WI38 (cell line): ENCODE measurements around the gene CBL.
"Not testable (repeated sequence)": the region's sequence is repeated elsewhere in the genome, so short reads cannot be mapped to it uniquely, and the experiment has no call there.

Experiments
- H3K4me3 ChIP-seq: 2 replicates; pipeline ENCODE4 v1.5.1; 2011; ENCODE audit warnings: low read depth, mild to moderate bottlenecking, control low read depth, low read length
- TF ChIP-seq, protein P1 (sequence below): IDR thresholded peaks from 2 replicates; pipeline ENCODE4 v1.5.1; 2012; ENCODE audit warnings: low read depth, mild to moderate bottlenecking, control low read depth, low read length

Gene CBL

DNA sequence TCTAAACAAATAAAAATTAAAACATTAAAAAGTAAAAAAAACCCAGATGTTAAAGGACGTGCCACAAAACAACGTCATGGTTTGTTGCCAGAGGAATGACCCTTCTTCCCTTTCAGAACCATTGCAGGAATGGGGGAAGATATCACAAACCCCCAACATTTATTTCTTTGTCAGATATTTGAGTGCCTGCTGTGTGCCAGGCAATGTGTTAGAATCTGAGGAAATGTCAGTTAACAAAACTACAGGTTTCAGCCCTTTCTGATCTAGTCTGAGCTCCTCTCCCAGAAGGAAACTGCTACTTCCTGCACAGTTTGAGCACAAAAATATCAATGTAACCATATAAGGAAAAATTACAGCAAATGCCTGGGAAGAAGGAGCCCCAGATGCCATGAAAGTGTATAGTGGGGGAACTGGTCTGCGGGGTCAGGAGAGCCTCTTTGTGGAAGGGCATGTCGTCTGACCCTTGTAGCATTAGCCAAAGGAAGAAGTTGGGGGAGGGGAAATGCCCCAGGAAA lies 27.9 kb upstream of the CBL start:
- H3K4me3 ChIP-seq, result no peak overlapping the region
- TF ChIP-seq, protein P1, sequence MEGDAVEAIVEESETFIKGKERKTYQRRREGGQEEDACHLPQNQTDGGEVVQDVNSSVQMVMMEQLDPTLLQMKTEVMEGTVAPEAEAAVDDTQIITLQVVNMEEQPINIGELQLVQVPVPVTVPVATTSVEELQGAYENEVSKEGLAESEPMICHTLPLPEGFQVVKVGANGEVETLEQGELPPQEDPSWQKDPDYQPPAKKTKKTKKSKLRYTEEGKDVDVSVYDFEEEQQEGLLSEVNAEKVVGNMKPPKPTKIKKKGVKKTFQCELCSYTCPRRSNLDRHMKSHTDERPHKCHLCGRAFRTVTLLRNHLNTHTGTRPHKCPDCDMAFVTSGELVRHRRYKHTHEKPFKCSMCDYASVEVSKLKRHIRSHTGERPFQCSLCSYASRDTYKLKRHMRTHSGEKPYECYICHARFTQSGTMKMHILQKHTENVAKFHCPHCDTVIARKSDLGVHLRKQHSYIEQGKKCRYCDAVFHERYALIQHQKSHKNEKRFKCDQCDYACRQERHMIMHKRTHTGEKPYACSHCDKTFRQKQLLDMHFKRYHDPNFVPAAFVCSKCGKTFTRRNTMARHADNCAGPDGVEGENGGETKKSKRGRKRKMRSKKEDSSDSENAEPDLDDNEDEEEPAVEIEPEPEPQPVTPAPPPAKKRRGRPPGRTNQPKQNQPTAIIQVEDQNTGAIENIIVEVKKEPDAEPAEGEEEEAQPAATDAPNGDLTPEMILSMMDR, result no peak

DNA sequence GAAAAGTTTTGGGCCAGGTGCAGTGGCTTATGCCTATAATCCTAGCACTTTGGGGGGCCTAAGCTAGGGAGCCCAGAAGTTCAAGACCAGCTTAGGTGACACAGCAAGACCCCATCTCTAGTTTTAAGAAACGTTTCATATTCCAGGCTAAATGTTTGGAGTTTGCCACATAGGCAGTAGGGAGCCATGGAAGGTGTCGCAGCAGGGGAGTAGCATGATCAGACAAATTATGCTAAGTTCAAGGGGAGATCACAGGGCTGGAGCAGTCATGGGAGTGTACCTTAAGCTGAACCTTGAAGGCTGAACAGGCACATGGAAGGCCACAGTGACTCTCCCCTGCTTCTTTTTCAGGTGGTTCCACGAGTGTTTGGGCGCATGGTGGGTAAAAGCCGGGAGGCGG lies 26.8 kb upstream of the CBL start:
- TF ChIP-seq, protein P1, result no peak
- H3K4me3 ChIP-seq, result no peak overlapping the region

DNA sequence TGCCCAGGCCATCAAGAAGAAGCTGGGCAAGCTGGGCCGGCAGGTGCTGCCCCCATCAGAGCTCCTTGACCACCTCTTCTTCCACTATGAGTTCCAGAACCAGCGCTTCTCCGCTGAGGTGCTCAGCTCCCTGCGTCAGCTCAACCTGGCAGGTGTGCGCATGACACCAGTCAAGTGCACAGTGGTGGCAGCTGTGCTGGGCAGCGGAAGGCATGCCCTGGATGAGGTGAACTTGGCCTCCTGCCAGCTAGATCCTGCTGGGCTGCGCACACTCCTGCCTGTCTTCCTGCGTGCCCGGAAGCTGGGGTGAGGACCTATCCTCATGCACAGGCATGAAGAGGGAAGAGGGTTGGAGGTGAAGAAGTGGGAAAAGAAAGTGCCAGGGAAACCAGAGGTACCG lies 26.2 kb upstream of the CBL start:
- TF ChIP-seq, protein P1, result no peak
- H3K4me3 ChIP-seq, result no peak overlapping the region

DNA sequence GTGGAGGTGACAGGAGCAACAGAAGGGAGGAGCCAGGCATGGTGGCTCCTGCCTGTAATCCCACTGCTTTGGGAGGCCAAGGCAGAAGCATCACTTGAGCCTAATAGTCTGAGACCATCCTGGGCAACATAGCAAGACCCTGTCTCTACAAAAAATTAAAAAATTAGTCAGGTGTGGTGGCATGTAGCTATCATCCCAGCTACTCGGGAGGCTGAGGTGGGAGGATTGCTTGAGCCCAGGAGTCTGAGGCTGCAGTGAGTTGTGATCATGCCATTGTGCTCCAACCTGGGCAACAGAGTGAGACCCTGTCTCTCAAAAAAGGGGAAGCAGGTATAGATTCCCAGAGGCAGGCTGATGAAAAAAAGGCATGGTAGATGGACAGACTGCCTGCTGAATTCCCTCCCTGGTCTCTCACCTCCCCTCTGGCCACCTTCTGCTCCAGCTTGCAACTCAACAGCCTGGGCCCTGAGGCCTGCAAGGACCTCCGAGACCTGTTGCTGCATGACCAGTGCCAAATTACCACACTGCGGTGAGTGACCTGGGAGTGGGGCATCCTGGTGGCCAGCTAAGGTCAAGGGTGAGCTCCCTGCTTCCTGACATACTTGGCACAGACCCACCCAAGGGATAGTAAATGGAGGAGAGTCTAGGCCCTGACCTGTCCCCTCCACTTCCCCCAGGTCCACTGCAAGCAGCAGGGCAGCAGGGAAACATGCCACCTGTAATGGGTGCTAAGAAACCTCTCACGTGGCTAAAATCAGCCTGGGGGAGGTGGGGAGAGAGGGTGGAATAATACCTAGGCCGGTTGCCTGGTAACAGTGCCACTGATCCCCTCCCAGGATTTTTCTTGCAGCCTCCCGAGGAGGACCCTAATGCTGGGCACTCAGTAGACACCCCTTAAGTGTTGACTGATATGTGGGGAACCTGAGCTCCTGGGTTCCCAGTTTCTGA lies 25.1 kb upstream of the CBL start:
- no peak overlapping the region for H3K4me3 ChIP-seq
- TF ChIP-seq, protein P1, result no peak

DNA sequence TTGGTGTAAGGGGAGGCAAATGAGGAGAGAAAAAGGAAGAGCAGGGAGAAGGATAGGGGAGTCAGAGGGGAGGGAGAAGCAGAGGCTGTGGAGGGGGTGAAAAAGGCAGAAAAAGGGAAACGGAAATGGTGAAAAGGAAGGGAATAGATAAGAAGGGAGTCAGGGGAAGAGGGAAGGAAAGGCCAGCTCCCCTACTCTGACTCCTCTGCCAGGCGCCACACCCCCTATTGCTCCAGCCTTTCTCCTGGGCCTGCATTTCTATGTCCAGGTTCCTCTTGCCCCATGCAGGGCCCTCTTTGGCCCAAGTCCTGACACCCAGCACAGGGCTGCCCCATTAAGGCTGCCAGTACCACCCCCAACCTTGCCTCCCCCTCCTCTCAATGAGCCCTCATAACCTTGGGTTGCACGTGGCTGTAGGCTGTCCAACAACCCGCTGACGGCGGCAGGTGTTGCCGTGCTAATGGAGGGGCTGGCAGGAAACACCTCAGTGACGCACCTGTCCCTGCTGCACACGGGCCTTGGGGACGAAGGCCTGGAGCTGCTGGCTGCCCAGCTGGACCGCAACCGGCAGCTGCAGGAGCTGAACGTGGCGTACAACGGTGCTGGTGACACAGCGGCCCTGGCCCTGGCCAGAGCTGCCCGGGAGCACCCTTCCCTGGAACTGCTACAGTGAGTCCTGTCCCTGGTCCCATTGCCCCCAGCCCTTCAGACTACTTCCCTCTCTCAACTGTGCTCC lies 24.3 kb upstream of the CBL start:
- no peak overlapping the region for H3K4me3 ChIP-seq
- TF ChIP-seq, protein P1, result no peak

DNA sequence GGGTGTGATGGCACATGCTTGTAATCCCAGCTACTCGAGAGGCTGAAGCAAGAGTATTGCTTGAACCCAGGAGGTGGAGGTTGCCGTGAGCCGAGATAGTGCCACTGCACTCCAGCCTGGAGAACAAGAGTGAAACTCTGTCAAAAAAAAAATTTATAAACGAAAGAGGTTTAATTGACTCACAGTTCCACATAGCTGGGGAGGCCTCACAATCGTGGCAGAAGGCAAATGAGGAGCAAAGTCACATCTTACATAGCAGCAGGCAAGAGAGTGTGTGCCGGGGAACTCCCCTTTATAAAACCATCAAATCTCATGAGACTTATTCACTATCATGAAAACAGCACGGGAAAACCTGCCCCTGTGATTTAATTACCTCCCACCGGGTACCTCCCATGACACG lies 21.7 kb upstream of the CBL start:
- not testable (repeated sequence) for H3K4me3 ChIP-seq

DNA sequence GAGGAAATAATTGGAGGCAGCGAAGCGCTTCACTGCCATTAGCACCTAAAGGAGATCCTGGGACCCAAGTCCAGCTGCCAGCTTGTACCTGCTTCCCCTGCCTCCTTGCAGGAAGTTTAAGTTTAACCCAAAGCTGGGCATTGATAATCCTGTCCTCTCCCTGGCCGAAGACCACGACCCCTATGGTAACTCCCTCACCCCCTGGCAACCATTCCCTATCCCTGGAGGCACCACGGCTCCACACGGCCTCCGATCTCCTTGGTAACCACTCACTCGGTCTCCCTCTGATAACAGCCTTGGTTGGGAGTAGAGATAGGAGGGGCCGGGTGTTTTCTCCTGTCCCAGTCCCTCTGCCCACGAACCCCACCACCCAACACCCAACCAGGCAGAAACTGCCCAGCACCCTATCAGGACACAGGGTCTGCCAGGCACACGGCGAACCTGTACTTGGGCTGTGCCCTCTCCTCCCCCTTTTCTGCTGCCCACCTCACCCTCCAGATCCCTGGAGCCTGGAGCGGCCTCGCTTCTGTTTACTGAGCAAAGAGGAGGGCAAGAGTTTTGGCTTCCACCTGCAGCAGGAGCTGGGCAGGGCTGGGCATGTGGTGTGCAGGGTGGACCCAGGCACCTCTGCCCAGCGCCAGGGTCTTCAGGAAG lies 20.0 kb upstream of the CBL start:
- H3K4me3 ChIP-seq, result no peak overlapping the region
- TF ChIP-seq, protein P1, result no peak
